ENCODE data around the gene URB1. TPM values are rescaled to one million over a fixed set of nuclear protein-coding genes. Genes with fewer than 3 reads are reported as not detected.
A peak's percentile ranks its signal among the peaks of the same experiment; 100 is the strongest.
"Not testable (repeated sequence)": the region's sequence is repeated elsewhere in the genome, so short reads cannot be mapped to it uniquely, and the experiment has no call there.

Gene URB1
- total and polyA plus RNA-seq, 2 of the 8 experiments (the other 6 are each of a cell fraction or from before 2014, with no cell fraction given): 8.1 to 28.9 TPM

- H4K91ac ChIP-seq (replicated peaks; ENCODE audit: insufficient read length, low read length); H3K9me3 ChIP-seq (ENCODE audit: insufficient read depth in 2 of 2, low read depth in 1 of 2, low read length in 1 of 2); H3K4ac ChIP-seq (replicated peaks; ENCODE audit: insufficient read length, low read depth, low read length); H2BK120ac ChIP-seq (replicated peaks; ENCODE audit: low read depth, low read length); H3K9ac ChIP-seq (replicated peaks in 1 of 4; ENCODE audit: extremely low read depth in 1 of 4, low read depth in 3 of 4, low read length in 3 of 4); H3K4me2 ChIP-seq (ENCODE audit: insufficient read depth in 1 of 2, low read depth in 2 of 2, low read length in 2 of 2); H3K56ac ChIP-seq (replicated peaks; ENCODE audit: insufficient read length, low read depth, low read length); H3K23ac ChIP-seq (ENCODE audit: insufficient read length); H3K4me1 ChIP-seq (replicated peaks in 1 of 4; ENCODE audit: control insufficient read depth in 3 of 4, insufficient read depth in 4 of 4, low read length in 3 of 4); H3K18ac ChIP-seq (ENCODE audit: extremely low read depth, low read length); H2AK5ac ChIP-seq (ENCODE audit: low read depth, low read length); H2AFZ ChIP-seq (ENCODE audit: low read length); H3K14ac ChIP-seq (ENCODE audit: insufficient read length); H2BK12ac ChIP-seq (ENCODE audit: low read depth, low read length); H4K5ac ChIP-seq (ENCODE audit: insufficient read length, low read depth, low read length); H3K79me1 ChIP-seq (ENCODE audit: low read depth, low read length); H2BK15ac ChIP-seq (ENCODE audit: low read length); H3K4me3 ChIP-seq (ENCODE audit: extremely low read depth in 1 of 4, insufficient read depth in 2 of 4, low read depth in 3 of 4, low read length in 4 of 4); H4K20me1 ChIP-seq (replicated peaks in 1 of 2; ENCODE audit: control insufficient read depth in 1 of 2, insufficient read depth in 2 of 2, low read length in 2 of 2); H3K27me3 ChIP-seq (replicated peaks in 1 of 4; ENCODE audit: control insufficient read depth in 3 of 4, extremely low read depth in 1 of 4, insufficient read depth in 3 of 4, low read length in 3 of 4); H2BK20ac ChIP-seq (ENCODE audit: low read length); H4K8ac ChIP-seq (ENCODE audit: extremely low read depth, insufficient read depth, low read length); H3K79me2 ChIP-seq (ENCODE audit: control insufficient read depth in 1 of 2, insufficient read depth in 2 of 2, low read length in 2 of 2); H2BK5ac ChIP-seq (ENCODE audit: low read depth, low read length); H3K27ac ChIP-seq (ENCODE audit: low read depth, low read length); H3K23me2 ChIP-seq (ENCODE audit: low read depth, low read length); FAIRE-seq: not testable (repeated sequence)
- peak in 1 of 2 experiments; percentile 29 for DNase-seq (ENCODE audit: low read depth in 1 of 2, low spot score in 2 of 2)
- 94% methylated on average over 9 of the region's 9 CpGs; no CpG with 5 or more reads in 1 of the 2 experiments for whole genome bisulfite sequencing, 2 experiments (ENCODE audit: extremely low coverage in 1 of 2, insufficient coverage in 1 of 2, insufficient read length in 1 of 2, insufficient replicate concordance in 2 of 2, low coverage in 1 of 2, low lambda C conversion rate in 2 of 2, missing lambda C conversion rate in 1 of 2)
- ChIA-PET POLR2A (ENCODE audit: partially characterized antibody) (interaction anchor here (0.6 kb wide), 1 partner anchor 419 kb away, joined by 3 read pairs; no protein-coding TSS in a partner anchor), CTCF (ENCODE audit: partially characterized antibody) (interaction anchor here (0.6 to 1.1 kb wide), 2 partner anchors 14 to 296 kb away, joined by 3 read pairs; no protein-coding TSS in a partner anchor)
- H3K36me3 ChIP-seq (ENCODE audit: control insufficient read depth in 2 of 4, insufficient read depth in 4 of 4, low read length in 3 of 4): peaks cover 2 to 19% (median 13%) of the 10 kb centered on the region in 4 experiments; a peak in 6 of 8 replicates
These were observed 81.8 kb downstream of the URB1 start for GRCh38 chr21:32310976-32311375.
